ENCODE measurements around the gene OCIAD1. TPM values are rescaled to one million over a fixed set of nuclear protein-coding genes. Genes with fewer than 3 reads are reported as not detected.

Gene OCIAD1
- total RNA-seq, 1 donor from 2014 or later: 104 TPM

DNA sequence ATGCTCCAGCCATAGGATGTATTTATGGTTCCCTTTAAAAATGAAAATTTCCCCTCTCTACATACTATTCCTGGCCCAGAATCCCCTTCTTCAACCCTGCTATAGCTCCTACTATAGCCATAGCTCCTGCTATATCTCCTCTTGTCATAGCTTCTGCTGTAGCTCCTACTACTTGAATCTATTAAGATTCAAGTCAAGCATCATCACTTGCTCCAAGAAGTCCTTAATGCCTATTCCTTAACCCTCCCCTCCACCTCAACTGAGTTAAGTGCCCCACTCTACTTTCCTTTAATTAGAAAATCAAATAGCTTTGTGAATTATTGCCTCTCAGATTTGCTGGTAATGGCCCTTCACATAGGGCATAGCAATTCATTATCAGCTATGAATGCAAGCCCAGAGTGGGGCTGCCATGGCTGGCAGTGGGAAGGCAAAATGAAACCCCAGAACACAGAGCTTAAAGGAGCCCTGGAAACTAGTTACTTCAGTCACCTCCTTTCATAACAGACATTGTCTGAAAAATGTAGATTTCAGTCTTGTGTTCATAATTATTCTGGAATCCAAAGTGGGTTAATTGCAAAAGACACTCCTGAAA lies 60.2 kb downstream of the OCIAD1 start:
- POLR2A ChIA-PET: no interaction called here

DNA sequence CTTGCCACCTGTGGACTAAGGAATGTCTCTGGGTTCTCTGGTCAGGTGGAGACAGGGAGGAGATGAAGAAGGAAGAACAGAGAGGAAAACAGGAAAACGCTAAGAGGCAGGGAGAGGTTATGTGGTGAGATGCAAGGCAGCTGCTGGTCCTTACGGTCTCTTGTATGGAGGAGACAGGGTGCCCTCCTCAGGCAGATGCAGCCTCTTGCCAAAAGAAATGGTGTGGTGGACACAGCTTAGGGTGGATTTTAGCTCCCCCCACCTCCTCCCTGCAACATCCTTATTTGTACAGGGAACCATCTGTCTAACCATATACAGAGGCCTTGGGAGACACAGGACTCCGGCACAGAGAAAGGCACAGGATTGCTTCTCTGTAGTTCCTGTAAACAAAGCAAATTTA lies 66.0 kb downstream of the OCIAD1 start:
- TF ChIP-seq, protein P1, sequence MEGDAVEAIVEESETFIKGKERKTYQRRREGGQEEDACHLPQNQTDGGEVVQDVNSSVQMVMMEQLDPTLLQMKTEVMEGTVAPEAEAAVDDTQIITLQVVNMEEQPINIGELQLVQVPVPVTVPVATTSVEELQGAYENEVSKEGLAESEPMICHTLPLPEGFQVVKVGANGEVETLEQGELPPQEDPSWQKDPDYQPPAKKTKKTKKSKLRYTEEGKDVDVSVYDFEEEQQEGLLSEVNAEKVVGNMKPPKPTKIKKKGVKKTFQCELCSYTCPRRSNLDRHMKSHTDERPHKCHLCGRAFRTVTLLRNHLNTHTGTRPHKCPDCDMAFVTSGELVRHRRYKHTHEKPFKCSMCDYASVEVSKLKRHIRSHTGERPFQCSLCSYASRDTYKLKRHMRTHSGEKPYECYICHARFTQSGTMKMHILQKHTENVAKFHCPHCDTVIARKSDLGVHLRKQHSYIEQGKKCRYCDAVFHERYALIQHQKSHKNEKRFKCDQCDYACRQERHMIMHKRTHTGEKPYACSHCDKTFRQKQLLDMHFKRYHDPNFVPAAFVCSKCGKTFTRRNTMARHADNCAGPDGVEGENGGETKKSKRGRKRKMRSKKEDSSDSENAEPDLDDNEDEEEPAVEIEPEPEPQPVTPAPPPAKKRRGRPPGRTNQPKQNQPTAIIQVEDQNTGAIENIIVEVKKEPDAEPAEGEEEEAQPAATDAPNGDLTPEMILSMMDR (IDR thresholded peaks at IDR 0.05): no peak
- H3K9me3 Mint-ChIP-seq: no peaks in the 10 kb centered on the region
- ATAC-seq (ENCODE audit: low read depth): no peak
- no peak for DNase-seq
- peaks cover 16% of the 10 kb centered on the region for H3K4me1 Mint-ChIP-seq
- ChIA-PET CTCF (no interaction called here), POLR2A (no interaction called here)
- no peaks in the 10 kb centered on the region for H3K27me3 Mint-ChIP-seq
- H3K27ac Mint-ChIP-seq: no peak overlapping the region
- H3K36me3 Mint-ChIP-seq (ENCODE audit: low read depth): peaks cover 87% of the 10 kb centered on the region
- intact Hi-C loops (cut with micrococcal nuclease): no loop called here
- no peak overlapping the region for H3K4me3 Mint-ChIP-seq

More for the DNA sequence above, 60.2 kb downstream of the OCIAD1 start:
- Mint-ChIP-seq H3K9me3 (peaks cover 6% of the 10 kb centered on the region), H3K4me3 (no peak overlapping the region), H3K27me3 (no peaks in the 10 kb centered on the region), H3K27ac (no peak overlapping the region), H3K36me3 (ENCODE audit: low read depth) (peaks cover 71% of the 10 kb centered on the region), H3K4me1 (no peaks in the 10 kb centered on the region)
- intact Hi-C loops (cut with micrococcal nuclease): no loop called here
- no peak for DNase-seq
- TF ChIP-seq, protein P1 (IDR thresholded peaks at IDR 0.05): no peak
- CTCF ChIA-PET: no interaction called here
- no peak for ATAC-seq (ENCODE audit: low read depth)

- Mint-ChIP-seq H3K36me3 (ENCODE audit: low read depth) (peaks cover 85% of the 10 kb centered on the region), H3K4me1 (peaks cover 18% of the 10 kb centered on the region), H3K9me3 (no peaks in the 10 kb centered on the region), H3K27ac (peak overlapping the region; percentile 62), H3K4me3 (peak overlapping the region; percentile 32), H3K27me3 (no peaks in the 10 kb centered on the region)
- no peak for DNase-seq
- POLR2A ChIA-PET: interaction anchor here (0.8 to 1.1 kb wide), 2 partner anchors 8 to 119 kb away, joined by 3 to 4 read pairs; partner anchors contain the start of genes FRYL and OCIAD2
- ATAC-seq (ENCODE audit: low read depth): peak; percentile 71
- CTCF ChIA-PET: interaction anchor here (0.5 to 1.4 kb wide), 2 partner anchors 64 to 321 kb away, joined by 3 to 4 read pairs; no protein-coding TSS in a partner anchor
- TF ChIP-seq, protein P1 (IDR thresholded peaks at IDR 0.05): no peak
- intact Hi-C loops (cut with micrococcal nuclease): no loop called here
Measured at GRCh38 chr4:48898733-48899431, 68.0 kb downstream of the OCIAD1 start.

DNA sequence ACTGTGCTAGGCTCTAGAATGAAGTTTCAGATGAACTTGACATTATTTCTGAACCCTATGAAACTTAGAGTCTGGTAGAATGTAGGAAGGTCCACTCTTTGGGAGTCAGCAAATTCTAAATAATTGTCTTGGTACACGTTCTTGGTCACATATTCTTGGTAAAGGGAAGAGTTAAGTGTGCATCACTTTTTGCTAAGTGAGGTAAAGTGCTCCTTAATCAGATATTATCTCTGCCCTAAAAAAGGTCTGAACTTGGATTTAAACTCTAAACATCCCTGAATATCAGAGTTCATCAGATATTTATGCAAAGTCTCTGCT lies 68.5 kb downstream of the OCIAD1 start:
- H3K36me3 Mint-ChIP-seq (ENCODE audit: low read depth): peaks cover 84% of the 10 kb centered on the region
- H3K4me3 Mint-ChIP-seq: peak overlapping the region; percentile 32
- TF ChIP-seq, protein P1 (IDR thresholded peaks at IDR 0.05): no peak
- peaks cover 19% of the 10 kb centered on the region for H3K4me1 Mint-ChIP-seq
- peak overlapping the region; percentile 62 for H3K27ac Mint-ChIP-seq
- H3K27me3 Mint-ChIP-seq: no peaks in the 10 kb centered on the region
- ChIA-PET POLR2A (no interaction called here), CTCF (no interaction called here)
- intact Hi-C loops (cut with micrococcal nuclease): no loop called here
- DNase-seq (no peak), ATAC-seq (ENCODE audit: low read depth) (no peak)
- no peaks in the 10 kb centered on the region for H3K9me3 Mint-ChIP-seq

GRCh38 chr4:48899950-48900349 lies 69.1 kb downstream of the OCIAD1 start:
- TF ChIP-seq, protein P1 (IDR thresholded peaks at IDR 0.05): no peak
- intact Hi-C loops (cut with micrococcal nuclease): loop anchor here (10.0 kb wide), 2 partner anchors 555 to 855 kb away; partner anchors contain the start of gene SLAIN2
- Mint-ChIP-seq H3K27me3 (no peaks in the 10 kb centered on the region), H3K9me3 (no peaks in the 10 kb centered on the region), H3K36me3 (ENCODE audit: low read depth) (peaks cover 82% of the 10 kb centered on the region), H3K27ac (no peak overlapping the region), H3K4me3 (no peak overlapping the region), H3K4me1 (peaks cover 25% of the 10 kb centered on the region)
- no peak for ATAC-seq (ENCODE audit: low read depth)
- ChIA-PET POLR2A (no interaction called here), CTCF (no interaction called here)
- DNase-seq: no peak

Data from activated B cell treated with CpG ODN at 0.5 μM for 24 hours (primary cell).